Measurements from ENCODE around the gene PMM2. TPM values are rescaled to one million over a fixed set of nuclear protein-coding genes. Genes with fewer than 3 reads are reported as not detected.

PMM2 gene
- total and polyA plus RNA-seq, 2 experiments from 2014 or later, result 38.2 to 60.4 TPM

GRCh38 chr16:8831450-8831849 is 33.8 kb downstream of the PMM2 start:
- peaks cover 55% of the 10 kb centered on the region for H3K4me1 ChIP-seq (ENCODE audit: insufficient read depth)
- Mint-ChIP-seq H3K4me1 (peaks cover 60% of the 10 kb centered on the region), H3K27ac (peak overlapping the region; percentile 99), H3K4me3 (peak overlapping the region; percentile 56), H3K36me3 (ENCODE audit: low read depth) (peaks cover 44% of the 10 kb centered on the region), H3K27me3 (ENCODE audit: insufficient read depth, low read depth, poor library complexity) (peaks cover 20% of the 10 kb centered on the region), H3K9me3 (no peaks in the 10 kb centered on the region; the same call in 2 of the 3 replicates)
- TF ChIP-seq EZH2phosphoT487 (IDR thresholded peaks at IDR 0.05; ENCODE audit: unreplicated experiment) (no peak), NANOG (IDR thresholded peaks at IDR 0.05; ENCODE audit: borderline replicate concordance) (no peak), ZNF114 (CRISPR knock-in tag; IDR thresholded peaks at IDR 0.05) (no peak), POLR2AphosphoS5 (IDR thresholded peaks at IDR 0.05; ENCODE audit: low read depth) (no peak), ZNF331 (CRISPR knock-in tag; IDR thresholded peaks at IDR 0.05; ENCODE audit: low read depth) (no peak)
- ATAC-seq, result peak; percentile 24
- no peaks in the 10 kb centered on the region for H3K27me3 ChIP-seq (ENCODE audit: insufficient read depth)
- H3K4me3 ChIP-seq, result peak overlapping the region; percentile 7; the same call in 1 of the 2 replicates
- no peak overlapping the region for H2AFZ ChIP-seq
- H3K9me2 ChIP-seq (ENCODE audit: insufficient read depth), result no peaks in the 10 kb centered on the region
- H3K36me3 ChIP-seq (ENCODE audit: insufficient read depth), result no peaks in the 10 kb centered on the region; the same call in 1 of the 2 replicates
- H3K27ac ChIP-seq (ENCODE audit: low read depth), result peak overlapping the region; percentile 97
- no peaks in the 10 kb centered on the region for H4K20me1 ChIP-seq (replicated peaks; ENCODE audit: insufficient read depth)
- peaks cover 33% of the 10 kb centered on the region for H3F3A ChIP-seq (replicated peaks; ENCODE audit: low read depth)
- peak overlapping the region; percentile 62 for H3K4me2 ChIP-seq
- peaks cover 13% of the 10 kb centered on the region for H3K79me2 ChIP-seq (replicated peaks; ENCODE audit: insufficient read depth)
- DNase-seq (ENCODE audit: low spot score), result no peak

DNA sequence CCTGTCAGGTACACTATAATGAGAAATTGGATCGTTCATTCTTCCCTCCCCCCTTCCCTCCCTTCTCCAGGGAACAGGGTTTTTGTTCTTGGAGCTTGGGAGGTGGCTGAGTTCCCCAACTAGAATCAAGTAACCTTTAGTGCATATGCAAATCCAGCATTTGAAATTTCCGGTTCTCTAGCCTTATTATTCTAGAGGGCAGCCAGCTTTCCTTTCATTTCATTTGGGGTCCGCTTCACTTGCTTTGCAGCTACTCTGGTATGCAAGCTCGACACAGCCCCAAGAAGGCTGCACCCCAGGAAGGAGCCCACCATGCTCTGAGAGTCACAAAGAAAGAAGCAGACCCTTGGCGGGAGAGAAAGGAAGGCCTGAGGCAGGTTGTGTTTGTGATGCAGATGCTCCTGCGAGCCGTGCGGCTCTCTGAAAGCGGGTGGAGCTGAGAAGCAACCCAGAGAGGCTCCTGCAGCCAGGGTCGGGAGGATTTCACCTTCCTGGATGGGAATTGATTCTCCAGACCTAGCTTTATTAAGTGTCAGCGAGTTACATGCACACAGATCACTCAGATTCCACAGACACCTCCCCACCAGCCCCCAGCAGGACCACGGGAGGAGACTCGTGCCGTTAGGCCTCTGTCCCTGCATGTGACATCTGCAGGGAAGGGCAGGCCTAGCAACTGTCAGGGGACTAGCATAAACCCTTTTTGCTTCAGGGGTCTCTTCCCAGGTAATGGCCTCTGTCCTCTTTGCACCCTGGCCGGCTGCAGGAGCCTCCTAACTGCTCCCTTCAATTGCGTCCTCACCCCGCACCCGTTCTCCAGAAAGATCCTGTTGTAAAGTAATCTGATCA is 34.5 kb downstream of the PMM2 start:
- peak overlapping the region; percentile 67 for H3K4me2 ChIP-seq
- peaks cover 13% of the 10 kb centered on the region for H3K79me2 ChIP-seq (replicated peaks; ENCODE audit: insufficient read depth)
- peak; percentile 96 for ATAC-seq
- peaks cover 37% of the 10 kb centered on the region for H3K36me3 Mint-ChIP-seq (ENCODE audit: low read depth)
- H3F3A ChIP-seq (replicated peaks; ENCODE audit: low read depth), result peaks cover 29% of the 10 kb centered on the region
- H3K9me2 ChIP-seq (ENCODE audit: insufficient read depth), result no peaks in the 10 kb centered on the region
- H3K4me1 Mint-ChIP-seq, result peaks cover 60% of the 10 kb centered on the region
- no peaks in the 10 kb centered on the region for H3K27me3 ChIP-seq (ENCODE audit: insufficient read depth)
- peaks cover 57% of the 10 kb centered on the region for H3K4me1 ChIP-seq (ENCODE audit: insufficient read depth)
- H3K36me3 ChIP-seq (ENCODE audit: insufficient read depth), result no peaks in the 10 kb centered on the region; the same call in 1 of the 2 replicates
- H3K4me3 Mint-ChIP-seq, result peak overlapping the region; percentile 56
- H4K20me1 ChIP-seq (replicated peaks; ENCODE audit: insufficient read depth), result no peaks in the 10 kb centered on the region
- no peak overlapping the region for H2AFZ ChIP-seq
- peak overlapping the region; percentile 99 for H3K27ac Mint-ChIP-seq
- peak overlapping the region; percentile 97 for H3K27ac ChIP-seq (ENCODE audit: low read depth)
- DNase-seq (ENCODE audit: low spot score), result peak; percentile 97
- H3K9me3 Mint-ChIP-seq, result no peaks in the 10 kb centered on the region; the same call in 2 of the 3 replicates
- peaks cover 20% of the 10 kb centered on the region for H3K27me3 Mint-ChIP-seq (ENCODE audit: insufficient read depth, low read depth, poor library complexity)
- peak overlapping the region; percentile 27; the same call in 1 of the 2 replicates for H3K4me3 ChIP-seq
- peak; percentile 76 for TF ChIP-seq POLR2AphosphoS5 (IDR thresholded peaks at IDR 0.05; ENCODE audit: low read depth)
- TF ChIP-seq, protein P1, sequence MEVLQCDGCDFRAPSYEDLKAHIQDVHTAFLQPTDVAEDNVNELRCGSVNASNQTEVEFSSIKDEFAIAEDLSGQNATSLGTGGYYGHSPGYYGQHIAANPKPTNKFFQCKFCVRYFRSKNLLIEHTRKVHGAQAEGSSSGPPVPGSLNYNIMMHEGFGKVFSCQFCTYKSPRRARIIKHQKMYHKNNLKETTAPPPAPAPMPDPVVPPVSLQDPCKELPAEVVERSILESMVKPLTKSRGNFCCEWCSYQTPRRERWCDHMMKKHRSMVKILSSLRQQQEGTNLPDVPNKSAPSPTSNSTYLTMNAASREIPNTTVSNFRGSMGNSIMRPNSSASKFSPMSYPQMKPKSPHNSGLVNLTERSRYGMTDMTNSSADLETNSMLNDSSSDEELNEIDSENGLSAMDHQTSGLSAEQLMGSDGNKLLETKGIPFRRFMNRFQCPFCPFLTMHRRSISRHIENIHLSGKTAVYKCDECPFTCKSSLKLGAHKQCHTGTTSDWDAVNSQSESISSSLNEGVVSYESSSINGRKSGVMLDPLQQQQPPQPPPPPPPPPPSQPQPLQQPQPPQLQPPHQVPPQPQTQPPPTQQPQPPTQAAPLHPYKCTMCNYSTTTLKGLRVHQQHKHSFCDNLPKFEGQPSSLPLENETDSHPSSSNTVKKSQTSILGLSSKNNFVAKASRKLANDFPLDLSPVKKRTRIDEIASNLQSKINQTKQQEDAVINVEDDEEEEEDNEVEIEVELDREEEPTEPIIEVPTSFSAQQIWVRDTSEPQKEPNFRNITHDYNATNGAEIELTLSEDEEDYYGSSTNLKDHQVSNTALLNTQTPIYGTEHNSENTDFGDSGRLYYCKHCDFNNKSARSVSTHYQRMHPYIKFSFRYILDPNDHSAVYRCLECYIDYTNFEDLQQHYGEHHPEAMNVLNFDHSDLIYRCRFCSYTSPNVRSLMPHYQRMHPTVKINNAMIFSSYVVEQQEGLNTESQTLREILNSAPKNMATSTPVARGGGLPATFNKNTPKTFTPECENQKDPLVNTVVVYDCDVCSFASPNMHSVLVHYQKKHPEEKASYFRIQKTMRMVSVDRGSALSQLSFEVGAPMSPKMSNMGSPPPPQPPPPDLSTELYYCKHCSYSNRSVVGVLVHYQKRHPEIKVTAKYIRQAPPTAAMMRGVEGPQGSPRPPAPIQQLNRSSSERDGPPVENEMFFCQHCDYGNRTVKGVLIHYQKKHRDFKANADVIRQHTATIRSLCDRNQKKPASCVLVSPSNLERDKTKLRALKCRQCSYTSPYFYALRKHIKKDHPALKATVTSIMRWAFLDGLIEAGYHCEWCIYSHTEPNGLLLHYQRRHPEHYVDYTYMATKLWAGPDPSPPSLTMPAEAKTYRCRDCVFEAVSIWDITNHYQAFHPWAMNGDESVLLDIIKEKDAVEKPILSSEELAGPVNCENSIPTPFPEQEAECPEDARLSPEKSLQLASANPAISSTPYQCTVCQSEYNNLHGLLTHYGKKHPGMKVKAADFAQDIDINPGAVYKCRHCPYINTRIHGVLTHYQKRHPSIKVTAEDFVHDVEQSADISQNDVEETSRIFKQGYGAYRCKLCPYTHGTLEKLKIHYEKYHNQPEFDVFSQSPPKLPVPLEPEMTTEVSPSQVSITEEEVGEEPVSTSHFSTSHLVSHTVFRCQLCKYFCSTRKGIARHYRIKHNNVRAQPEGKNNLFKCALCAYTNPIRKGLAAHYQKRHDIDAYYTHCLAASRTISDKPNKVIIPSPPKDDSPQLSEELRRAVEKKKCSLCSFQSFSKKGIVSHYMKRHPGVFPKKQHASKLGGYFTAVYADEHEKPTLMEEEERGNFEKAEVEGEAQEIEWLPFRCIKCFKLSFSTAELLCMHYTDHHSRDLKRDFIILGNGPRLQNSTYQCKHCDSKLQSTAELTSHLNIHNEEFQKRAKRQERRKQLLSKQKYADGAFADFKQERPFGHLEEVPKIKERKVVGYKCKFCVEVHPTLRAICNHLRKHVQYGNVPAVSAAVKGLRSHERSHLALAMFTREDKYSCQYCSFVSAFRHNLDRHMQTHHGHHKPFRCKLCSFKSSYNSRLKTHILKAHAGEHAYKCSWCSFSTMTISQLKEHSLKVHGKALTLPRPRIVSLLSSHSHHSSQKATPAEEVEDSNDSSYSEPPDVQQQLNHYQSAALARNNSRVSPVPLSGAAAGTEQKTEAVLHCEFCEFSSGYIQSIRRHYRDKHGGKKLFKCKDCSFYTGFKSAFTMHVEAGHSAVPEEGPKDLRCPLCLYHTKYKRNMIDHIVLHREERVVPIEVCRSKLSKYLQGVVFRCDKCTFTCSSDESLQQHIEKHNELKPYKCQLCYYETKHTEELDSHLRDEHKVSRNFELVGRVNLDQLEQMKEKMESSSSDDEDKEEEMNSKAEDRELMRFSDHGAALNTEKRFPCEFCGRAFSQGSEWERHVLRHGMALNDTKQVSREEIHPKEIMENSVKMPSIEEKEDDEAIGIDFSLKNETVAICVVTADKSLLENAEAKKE (CRISPR knock-in tag; IDR thresholded peaks at IDR 0.05), result no peak; the same call in 1 of the 2 replicates
- TF ChIP-seq NANOG (IDR thresholded peaks at IDR 0.05; ENCODE audit: borderline replicate concordance), result peak; percentile 70; the same call in 1 of the 2 replicates
- no peak for TF ChIP-seq ZNF114 (CRISPR knock-in tag; IDR thresholded peaks at IDR 0.05)
- no peak for TF ChIP-seq CREB1 (CRISPR knock-in tag; IDR thresholded peaks at IDR 0.05; ENCODE audit: low read depth)
- TF ChIP-seq EZH2phosphoT487 (IDR thresholded peaks at IDR 0.05; ENCODE audit: unreplicated experiment), result no peak
- no peak for TF ChIP-seq STAT1 (IDR thresholded peaks at IDR 0.05; ENCODE audit: unreplicated experiment)
- TF ChIP-seq ETS1 (IDR thresholded peaks at IDR 0.05), result peak; percentile 81
- TF ChIP-seq CTCF (conservative IDR thresholded peaks at IDR 0.05; ENCODE audit: low read depth in 2 of 2), result no peak
